Left ventricle myocardium inferior (tissue), 1 donor: ENCODE data around the gene SLC35G6. TPM values are rescaled to one million over a fixed set of nuclear protein-coding genes. Genes with fewer than 3 reads are reported as not detected.
A peak's percentile ranks its signal among the peaks of the same experiment; 100 is the strongest.

ENCODE experiments used
- DNase-seq: peaks from one replicate; pipeline ENCODE4 v3.0.0-alpha.2; 2020
- H3K27ac ChIP-seq: fragments of 200-600 bp; replicated peaks from 2 replicates; pipeline ENCODE4 v1.8.0; 2021
- H3K27me3 ChIP-seq: fragments of 200-600 bp; 2 replicates; pipeline ENCODE4 v1.8.0; 2021; ENCODE audit warnings: low read depth
- H3K36me3 ChIP-seq: fragments of 200-600 bp; 2 replicates; pipeline ENCODE4 v1.8.0; 2021
- H3K4me1 ChIP-seq: fragments of 200-600 bp; 2 replicates; pipeline ENCODE4 v1.8.0; 2021
- H3K4me3 ChIP-seq: fragments of 200-600 bp; 2 replicates; pipeline ENCODE4 v1.8.0; 2021; ENCODE audit warnings: mild to moderate bottlenecking, moderate library complexity
- H3K9me3 ChIP-seq: fragments of 200-600 bp; replicated peaks from 2 replicates; pipeline ENCODE4 v1.8.0; 2021
- intact Hi-C: fragments of 100-400 bp; cut with micrococcal nuclease; formaldehyde crosslinking; loops from one replicate; pipeline ENCODE4 v1.11.0; 2022
- total RNA-seq: library from RNA; stranded (reverse); fragmentation: NEBNext Ultra II Directional; extraction: Animal tissue kit (Norgen Biotek cat#: 25700); gene quantifications from one replicate; pipeline ENCODE4 v1.2.1, GENCODE V29; 2021
- TF ChIP-seq, protein P1 (sequence below): fragments of 200-600 bp; IDR thresholded peaks from 2 replicates; pipeline ENCODE4 v1.8.0; 2021; ENCODE audit warnings: antibody characterized with exemption, mild to moderate bottlenecking, borderline replicate concordance
- donor health status: DM: no; HTN: yes; CAD: no; lungs with severe emphysema.

SLC35G6 gene
- total RNA-seq, 1 donor from 2014 or later = not detected

DNA sequence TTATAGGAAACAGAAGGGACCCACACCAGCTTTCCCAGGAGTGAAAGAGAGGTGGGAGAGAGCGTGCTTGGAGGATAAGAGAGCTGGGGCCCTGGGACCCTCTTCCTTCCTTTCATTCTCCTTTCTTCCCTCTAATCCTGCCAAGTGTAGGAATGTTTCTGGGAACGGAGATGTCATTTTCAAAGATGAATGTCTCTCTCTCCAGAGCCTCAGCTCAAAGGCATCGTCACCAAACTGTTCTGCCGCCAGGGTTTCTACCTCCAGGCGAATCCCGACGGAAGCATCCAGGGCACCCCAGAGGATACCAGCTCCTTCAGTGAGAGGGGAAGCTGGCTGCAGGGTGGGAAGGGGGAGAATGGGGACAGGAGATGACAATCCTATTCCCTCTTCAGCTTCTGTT lies 40.0 kb upstream of the SLC35G6 start:
- TF ChIP-seq, protein P1, sequence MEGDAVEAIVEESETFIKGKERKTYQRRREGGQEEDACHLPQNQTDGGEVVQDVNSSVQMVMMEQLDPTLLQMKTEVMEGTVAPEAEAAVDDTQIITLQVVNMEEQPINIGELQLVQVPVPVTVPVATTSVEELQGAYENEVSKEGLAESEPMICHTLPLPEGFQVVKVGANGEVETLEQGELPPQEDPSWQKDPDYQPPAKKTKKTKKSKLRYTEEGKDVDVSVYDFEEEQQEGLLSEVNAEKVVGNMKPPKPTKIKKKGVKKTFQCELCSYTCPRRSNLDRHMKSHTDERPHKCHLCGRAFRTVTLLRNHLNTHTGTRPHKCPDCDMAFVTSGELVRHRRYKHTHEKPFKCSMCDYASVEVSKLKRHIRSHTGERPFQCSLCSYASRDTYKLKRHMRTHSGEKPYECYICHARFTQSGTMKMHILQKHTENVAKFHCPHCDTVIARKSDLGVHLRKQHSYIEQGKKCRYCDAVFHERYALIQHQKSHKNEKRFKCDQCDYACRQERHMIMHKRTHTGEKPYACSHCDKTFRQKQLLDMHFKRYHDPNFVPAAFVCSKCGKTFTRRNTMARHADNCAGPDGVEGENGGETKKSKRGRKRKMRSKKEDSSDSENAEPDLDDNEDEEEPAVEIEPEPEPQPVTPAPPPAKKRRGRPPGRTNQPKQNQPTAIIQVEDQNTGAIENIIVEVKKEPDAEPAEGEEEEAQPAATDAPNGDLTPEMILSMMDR = no peak
- no peaks in the 10 kb centered on the region for H3K36me3 ChIP-seq
- peak overlapping the region; percentile 82 for H3K27ac ChIP-seq
- peaks cover 41% of the 10 kb centered on the region for H3K27me3 ChIP-seq
- intact Hi-C loops = no loop called here
- H3K4me3 ChIP-seq = no peak overlapping the region
- no peak for DNase-seq
- peaks cover 65% of the 10 kb centered on the region for H3K4me1 ChIP-seq
- H3K9me3 ChIP-seq = no peaks in the 10 kb centered on the region

DNA sequence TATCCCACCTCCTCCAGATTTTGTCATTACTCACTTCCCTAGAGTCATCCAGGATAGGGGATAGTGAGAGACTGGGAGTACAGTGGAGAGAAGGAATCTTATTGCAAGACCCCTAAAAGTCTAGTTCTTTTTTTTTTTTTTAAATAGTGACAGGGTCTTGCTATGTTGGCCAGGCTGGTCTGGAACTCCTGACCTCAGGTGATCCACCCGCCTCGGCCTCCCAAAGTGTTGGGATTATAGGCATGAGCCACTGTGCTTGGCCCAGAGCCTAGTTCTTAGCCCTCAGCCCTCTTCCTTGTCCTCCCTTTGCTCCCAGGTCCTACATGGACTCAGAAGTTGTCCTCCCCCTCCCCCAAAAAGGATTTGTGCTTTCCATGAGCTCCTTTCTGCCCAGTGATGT lies 39.1 kb upstream of the SLC35G6 start:
- H3K4me1 ChIP-seq = peaks cover 64% of the 10 kb centered on the region
- intact Hi-C loops = no loop called here
- H3K27ac ChIP-seq = no peak overlapping the region
- H3K9me3 ChIP-seq = no peaks in the 10 kb centered on the region
- DNase-seq = no peak
- no peaks in the 10 kb centered on the region for H3K36me3 ChIP-seq
- H3K27me3 ChIP-seq = peaks cover 50% of the 10 kb centered on the region
- TF ChIP-seq, protein P1 = no peak
- no peak overlapping the region for H3K4me3 ChIP-seq

DNA sequence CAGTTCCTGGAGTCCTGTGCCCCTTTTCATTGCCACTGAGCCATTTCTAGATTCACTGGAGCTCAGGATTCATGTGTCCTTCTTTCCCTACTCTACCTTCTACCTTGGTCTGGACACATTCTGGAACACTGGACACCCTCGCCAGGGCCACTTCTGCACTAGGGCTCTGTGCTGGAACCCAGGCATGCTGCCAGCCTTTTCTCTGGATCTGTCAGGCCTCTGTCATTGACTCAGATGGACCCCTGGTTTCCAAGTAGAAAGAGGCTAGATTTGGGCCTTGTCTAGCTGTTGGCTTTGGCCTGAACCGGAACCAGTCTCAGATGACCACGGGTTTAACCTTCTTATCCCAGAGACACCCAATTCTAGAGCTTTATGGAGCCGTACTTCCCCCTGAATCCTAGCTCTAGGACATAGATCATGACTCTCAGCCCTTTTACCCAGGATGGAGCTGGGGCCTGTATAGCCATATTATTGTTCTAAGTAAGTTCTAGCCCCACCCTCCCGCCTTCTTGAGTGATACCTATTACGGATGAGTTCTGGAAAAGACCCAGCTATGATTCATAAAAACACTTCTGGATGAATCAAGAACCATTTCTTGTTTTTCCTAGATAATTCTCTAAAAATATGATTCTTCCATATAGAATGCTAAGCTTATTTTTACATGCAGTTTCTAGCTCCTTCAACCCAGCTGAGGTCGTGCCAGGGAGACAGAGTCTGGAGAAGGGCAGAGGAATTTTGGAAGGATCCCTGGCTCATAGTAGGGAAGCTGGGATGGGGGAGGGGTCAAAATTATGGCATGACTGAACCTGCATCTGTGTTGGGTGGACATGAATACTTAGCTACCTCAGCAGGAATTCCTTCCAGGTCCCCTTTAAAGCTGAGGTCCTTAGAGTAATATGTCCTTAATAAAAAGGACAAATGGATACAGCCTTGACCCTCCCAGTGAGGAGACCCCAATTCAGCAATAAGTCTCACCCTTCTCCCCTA lies 37.5 kb upstream of the SLC35G6 start:
- H3K4me3 ChIP-seq = no peak overlapping the region
- H3K4me1 ChIP-seq = peaks cover 48% of the 10 kb centered on the region
- H3K9me3 ChIP-seq = no peaks in the 10 kb centered on the region
- no peak for DNase-seq
- no peak overlapping the region for H3K27ac ChIP-seq
- no peaks in the 10 kb centered on the region for H3K36me3 ChIP-seq
- H3K27me3 ChIP-seq = peaks cover 56% of the 10 kb centered on the region
- intact Hi-C loops = no loop called here
- TF ChIP-seq, protein P1 = no peak

DNA sequence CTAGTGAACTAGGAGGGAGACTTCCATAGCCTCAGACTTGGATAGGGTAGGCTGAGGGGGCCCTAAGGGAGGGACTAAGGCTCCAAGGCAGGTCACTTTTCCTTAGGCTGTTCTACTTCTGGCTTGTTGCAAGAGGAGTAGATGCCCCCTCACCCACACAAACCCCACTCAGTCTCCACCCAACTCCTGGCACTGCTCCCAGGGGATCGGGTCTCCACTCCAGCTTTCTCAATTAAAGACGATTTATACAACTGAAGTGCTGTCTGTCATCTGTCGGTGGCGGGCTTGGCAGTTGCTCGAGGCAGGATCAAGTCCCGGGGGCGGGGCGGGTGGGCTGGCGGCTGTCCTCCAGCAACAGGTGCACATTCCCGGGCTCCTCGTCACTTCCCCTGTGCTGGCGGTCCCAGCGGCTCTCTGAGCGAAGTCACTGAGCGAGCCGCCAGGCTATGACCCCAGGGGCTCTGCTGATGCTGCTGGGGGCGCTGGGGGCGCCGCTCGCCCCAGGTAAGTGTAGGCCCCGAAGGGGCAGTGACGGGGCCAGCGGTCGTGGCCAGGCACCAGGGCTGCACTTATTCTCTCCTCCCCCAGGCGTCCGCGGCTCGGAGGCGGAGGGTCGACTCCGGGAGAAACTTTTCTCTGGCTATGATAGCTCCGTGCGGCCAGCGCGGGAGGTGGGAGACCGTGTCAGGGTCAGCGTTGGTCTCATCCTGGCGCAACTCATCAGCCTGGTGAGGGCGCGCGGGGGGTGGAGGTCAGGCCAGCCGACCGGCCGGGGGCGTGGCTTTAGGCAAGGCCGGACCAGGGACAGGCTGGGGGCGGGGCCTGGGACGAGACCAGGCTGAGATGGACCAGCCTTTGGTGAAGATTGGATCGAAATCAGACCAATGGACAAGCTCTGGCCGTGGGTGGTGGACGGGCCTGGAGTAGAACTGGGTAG lies 36.3 kb upstream of the SLC35G6 start, which contains the start of gene CHRNB1:
CHRNB1 (plus strand) TSS at position 380 of the 937 bp plus-strand sequence; CDS start at position 447, 67 bp downstream.
- peak within 1 kb of the TSS; percentile 74 for H3K27ac ChIP-seq
- H3K9me3 ChIP-seq = no peaks in the 10 kb centered on the region
- TF ChIP-seq, protein P1 = peak; percentile 36
- H3K4me1 ChIP-seq = peaks cover 36% of the 10 kb centered on the region
- H3K36me3 ChIP-seq = no peaks in the 10 kb centered on the region
- peaks cover 45% of the 10 kb centered on the region for H3K27me3 ChIP-seq
- peak; percentile 88 for DNase-seq
- peak within 1 kb of the TSS; percentile 70 for H3K4me3 ChIP-seq
- intact Hi-C loops = no loop called here

DNA sequence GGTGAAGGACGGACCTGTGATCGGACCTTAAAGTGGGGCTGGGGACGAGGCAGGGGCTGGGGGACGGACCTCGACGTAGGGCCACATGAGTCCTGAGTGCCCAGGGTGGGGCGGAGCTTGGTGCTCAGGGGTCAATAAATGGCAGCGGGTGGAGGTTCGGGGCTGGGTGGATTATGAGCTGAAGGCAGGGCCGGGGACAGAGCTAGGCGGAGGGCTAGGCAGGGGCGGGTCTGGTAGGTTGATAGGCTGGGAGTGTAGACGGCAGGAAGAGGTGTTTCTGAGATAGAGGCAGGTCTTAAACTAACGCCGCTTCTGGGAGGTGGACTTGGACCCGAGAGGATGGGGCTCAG lies 35.7 kb upstream of the SLC35G6 start:
- H3K4me3 ChIP-seq = peak overlapping the region; percentile 70
- no peaks in the 10 kb centered on the region for H3K9me3 ChIP-seq
- peak overlapping the region; percentile 74 for H3K27ac ChIP-seq
- no peak for DNase-seq
- intact Hi-C loops = no loop called here
- H3K27me3 ChIP-seq = peaks cover 39% of the 10 kb centered on the region
- H3K4me1 ChIP-seq = peaks cover 30% of the 10 kb centered on the region
- TF ChIP-seq, protein P1 = no peak
- H3K36me3 ChIP-seq = no peaks in the 10 kb centered on the region
